GM23248 (cell line): ENCODE results near the gene NAPSA.

Experiments
- EZH2 ChIP-seq: fragments of 200-600 bp; sonication (generic); IDR thresholded peaks from 2 replicates; pipeline ENCODE4 v1.6.1; 2018; ENCODE audit warnings: antibody characterized with exemption, mild to moderate bottlenecking; ENCODE audit not compliant: insufficient read depth, poor library complexity, severe bottlenecking
- EZH2phosphoT487 ChIP-seq: fragments of 200-600 bp; sonication (generic); IDR thresholded peaks from 2 replicates; pipeline ENCODE4 v1.6.1; 2018; ENCODE audit warnings: antibody characterized with exemption, moderate library complexity, mild to moderate bottlenecking, low read depth; ENCODE audit not compliant: insufficient read depth

GRCh38 chr19:50379602-50380001 lies 14.2 kb upstream of the NAPSA start:
- TF ChIP-seq EZH2phosphoT487 (no peak), EZH2 (no peak)
